Adrenal gland (tissue), 12 donors: ENCODE data around the gene CDH2. TPM values are rescaled to one million over a fixed set of nuclear protein-coding genes. Genes with fewer than 3 reads are reported as not detected.

Experiments
- DNase-seq, 7 donors: peaks; one replicate each; pipeline ENCODE4 v3.0.0-alpha.2; 2019 to 2020
- H3K27ac ChIP-seq, 5 donors: fragments of 200-600 bp; sonication (generic) in 4 of 5; 1 replicate in 3 of 5; 2 replicates in 2 of 5; pipeline versions ENCODE4 v1.5.1 to v1.8.0; 2016 to 2020; ENCODE audit warnings: mild to moderate bottlenecking in 1 of 5
- H3K27me3 ChIP-seq: fragments of 200-600 bp; 2 replicates; pipeline ENCODE4 v1.8.0; 2021
- H3K36me3 ChIP-seq, 2 donors: fragments of 200-600 bp; replicated peaks in 1 of 2; 1 replicate in 1 of 2; 2 replicates in 1 of 2; pipeline versions ENCODE4 v1.5.1 to v1.8.0; 2018 to 2022
- H3K4me1 ChIP-seq, 2 donors: fragments of 200-600 bp; replicated peaks in 1 of 2; 1 replicate in 1 of 2; 2 replicates in 1 of 2; pipeline versions ENCODE4 v1.5.1 to v1.8.0; 2018 to 2021
- H3K4me3 ChIP-seq, 4 donors: fragments of 200-600 bp; sonication (generic) in 3 of 4; one replicate each; pipeline ENCODE4 v1.5.1; 2016 to 2018
- H3K9me3 ChIP-seq, 3 donors: fragments of 200-600 bp; sonication (generic) in 1 of 3; replicated peaks in 1 of 3; 1 replicate in 2 of 3; 2 replicates in 1 of 3; pipeline versions ENCODE4 v1.5.1 to v1.8.0; 2016 to 2021
- POLR2A ChIP-seq, 2 donors: fragments of 450-650 bp; IDR thresholded peaks; one replicate each; pipeline ENCODE4 v1.6.1; 2017; ENCODE audit warnings: antibody characterized with exemption in 2 of 2, mild to moderate bottlenecking in 2 of 2, moderate library complexity in 1 of 2
- WGBS, 4 donors: extraction: QIAGEN DNeasy Blood & Tissue Kit in 2 of 4; methylation state at CpG; one replicate each; pipeline versions ENCODE4 v1.1.5 to v1.1.7; 2013 to 2017; 5-methylcytosine and 5-hydroxymethylcytosine counted together
- intact Hi-C, 2 donors: fragments of 100-400 bp; cut with DNase I; formaldehyde crosslinking; loops; one replicate each; pipeline versions ENCODE4 v1.14.1 to v1.15.0; 2022 to 2023
- polyA plus RNA-seq, 3 donors: library from polyadenylated mRNA; stranded (reverse); fragments of 200-250 nt in 2 of 3; fragments of 350-450 nt in 1 of 3; fragmentation: Illumina TruSeq in 1 of 3; extraction: RNeasy Lipid Tissue Mini Kit (QIAGEN cat#74804) in 1 of 3; gene quantifications; one replicate each; pipeline ENCODE4 v1.2.3, GENCODE V29; 2013 to 2014
- total RNA-seq, 9 donors: library from RNA; depleted of rRNA in 4 of 9; stranded (reverse); fragments of >200 nt in 4 of 9; fragments of 120-200 nt in 1 of 9; fragmentation: NEBNext Ultra II Directional in 1 of 9; extraction: Animal tissue kit (Norgen Biotek cat#: 25700) in 1 of 9; gene quantifications; one replicate each; pipeline versions ENCODE4 v1.1.0 to v1.2.4, GENCODE V29; 2013 to 2023
- TF ChIP-seq, protein P1 (sequence below), 6 experiments: fragments of 450-650 bp in 4 of 6; fragments of 200-600 bp in 2 of 6; sonication (generic) in 1 of 6; IDR thresholded peaks; 1 replicate in 5 of 6; 2 replicates in 1 of 6; pipeline versions ENCODE4 v1.5.1 to v1.8.0; 2016 to 2021; ENCODE audit warnings: antibody characterized with exemption in 6 of 6, mild to moderate bottlenecking in 2 of 6, moderate library complexity in 1 of 6
- donor health status: healthy with polysubstance abuse.
- donor health status: Bipolar disorder and iron deficiency.
- donor health status: DM: yes; HTN: yes; CAD: no.
- donor health status: DM: no; HTN: no; CAD: no.
- donor health status: DM: no; HTN: no; CAD: no.
- donor health status: DM: yes; HTN: yes; CAD: no.

The CDH2 gene
- total and polyA plus RNA-seq, 12 donors = 13.9 to 305 (median 129) TPM

DNA sequence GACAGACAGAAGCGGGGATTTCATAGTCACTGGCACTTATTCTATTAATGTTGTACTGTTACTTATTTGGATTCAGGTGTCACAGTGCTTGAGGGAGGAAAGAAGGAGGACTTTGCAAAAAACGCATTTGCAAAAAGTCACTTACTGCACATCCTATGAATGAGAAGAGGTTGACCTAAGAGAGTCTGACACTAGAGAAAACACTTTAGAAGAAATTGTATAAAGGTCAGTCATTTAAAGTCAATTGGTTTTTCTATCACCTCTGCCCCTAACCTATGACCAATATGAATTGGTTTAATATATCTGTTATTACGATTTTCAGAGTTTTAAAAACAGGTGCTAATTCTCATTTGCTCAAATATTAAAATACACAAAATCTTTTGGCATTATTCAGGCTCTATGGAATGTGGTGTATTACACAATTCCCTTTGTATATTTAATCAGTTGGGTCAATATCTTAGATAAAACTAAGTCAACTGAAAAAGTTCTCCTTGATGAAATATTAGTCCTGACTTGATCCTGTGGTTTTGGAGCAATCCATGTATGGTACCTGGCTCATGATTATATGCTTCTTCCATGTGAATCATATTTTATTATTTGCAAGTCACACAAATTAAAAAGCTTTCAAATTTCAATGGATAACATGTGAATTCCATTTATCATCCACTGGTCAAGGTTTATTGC lies 157.4 kb downstream of the CDH2 start:
- Histone ChIP-seq H3K27me3 (no peaks in the 10 kb centered on the region), H3K27ac (no peak overlapping the region), H3K36me3 (no peaks in the 10 kb centered on the region), H3K4me1 (no peaks in the 10 kb centered on the region), H3K9me3 (no peaks in the 10 kb centered on the region), H3K4me3 (no peak overlapping the region)
- no peak for TF ChIP-seq POLR2A (IDR thresholded peaks at IDR 0.05)
- TF ChIP-seq, protein P1, sequence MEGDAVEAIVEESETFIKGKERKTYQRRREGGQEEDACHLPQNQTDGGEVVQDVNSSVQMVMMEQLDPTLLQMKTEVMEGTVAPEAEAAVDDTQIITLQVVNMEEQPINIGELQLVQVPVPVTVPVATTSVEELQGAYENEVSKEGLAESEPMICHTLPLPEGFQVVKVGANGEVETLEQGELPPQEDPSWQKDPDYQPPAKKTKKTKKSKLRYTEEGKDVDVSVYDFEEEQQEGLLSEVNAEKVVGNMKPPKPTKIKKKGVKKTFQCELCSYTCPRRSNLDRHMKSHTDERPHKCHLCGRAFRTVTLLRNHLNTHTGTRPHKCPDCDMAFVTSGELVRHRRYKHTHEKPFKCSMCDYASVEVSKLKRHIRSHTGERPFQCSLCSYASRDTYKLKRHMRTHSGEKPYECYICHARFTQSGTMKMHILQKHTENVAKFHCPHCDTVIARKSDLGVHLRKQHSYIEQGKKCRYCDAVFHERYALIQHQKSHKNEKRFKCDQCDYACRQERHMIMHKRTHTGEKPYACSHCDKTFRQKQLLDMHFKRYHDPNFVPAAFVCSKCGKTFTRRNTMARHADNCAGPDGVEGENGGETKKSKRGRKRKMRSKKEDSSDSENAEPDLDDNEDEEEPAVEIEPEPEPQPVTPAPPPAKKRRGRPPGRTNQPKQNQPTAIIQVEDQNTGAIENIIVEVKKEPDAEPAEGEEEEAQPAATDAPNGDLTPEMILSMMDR (IDR thresholded peaks at IDR 0.05) = no peak
- WGBS, 4 donors = 66 to 73% (median 71%) methylated on average over 3 of the region's 3 CpGs
- DNase-seq = no peak
- intact Hi-C loops = no loop called here

DNA sequence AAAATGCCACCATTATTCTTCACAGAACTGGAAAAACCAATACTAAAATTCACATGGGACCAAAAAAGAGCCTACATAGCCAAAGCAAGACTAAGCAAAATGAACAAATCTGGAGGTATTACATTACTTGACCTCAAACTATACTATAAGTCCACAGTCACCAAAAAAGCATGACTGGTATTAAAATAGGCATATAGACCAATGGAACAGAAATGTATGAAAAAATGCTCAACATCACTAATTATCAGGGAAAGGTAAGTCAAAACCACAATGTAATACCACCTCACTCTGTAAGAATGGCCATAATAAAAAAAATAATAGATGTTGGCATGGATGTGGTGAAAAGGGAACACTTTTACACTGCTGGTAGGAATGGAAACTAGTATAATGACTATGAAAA lies 158.6 kb downstream of the CDH2 start:
- no peaks in the 10 kb centered on the region for H3K36me3 ChIP-seq
- intact Hi-C loops = no loop called here
- no peak for DNase-seq
- no peak overlapping the region for H3K4me3 ChIP-seq
- H3K9me3 ChIP-seq = no peaks in the 10 kb centered on the region
- no peaks in the 10 kb centered on the region for H3K4me1 ChIP-seq
- no peak for TF ChIP-seq POLR2A (IDR thresholded peaks at IDR 0.05)
- TF ChIP-seq, protein P1 (IDR thresholded peaks at IDR 0.05) = no peak
- no peaks in the 10 kb centered on the region for H3K27me3 ChIP-seq
- H3K27ac ChIP-seq = no peak overlapping the region

DNA sequence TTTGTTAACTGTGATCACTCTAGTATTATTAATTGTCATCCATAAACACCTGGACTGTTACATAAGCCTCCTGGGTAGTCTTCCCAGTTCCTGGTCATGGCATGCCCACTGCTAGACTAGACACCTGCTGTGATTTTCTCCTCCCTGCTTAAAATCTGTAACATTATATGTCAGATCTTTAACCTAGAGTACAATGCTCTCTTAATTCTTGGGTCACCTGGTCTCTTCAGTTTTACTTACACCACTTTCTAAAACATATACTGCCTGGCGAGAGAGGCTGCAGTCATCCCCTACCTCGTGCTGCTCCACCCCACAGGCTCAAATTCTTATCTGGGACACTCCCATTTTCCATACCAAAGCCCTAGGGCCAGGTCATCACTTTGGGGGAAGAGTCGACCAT lies 161.3 kb downstream of the CDH2 start:
- Histone ChIP-seq H3K4me3 (no peak overlapping the region), H3K27ac (no peak overlapping the region), H3K36me3 (peaks cover 0 to 4% of the 10 kb centered on the region in 2 donors), H3K27me3 (no peaks in the 10 kb centered on the region), H3K4me1 (no peaks in the 10 kb centered on the region), H3K9me3 (no peaks in the 10 kb centered on the region)
- DNase-seq = no peak
- 77 to 86% (median 81%) methylated on average over 3 of the region's 3 CpGs for WGBS, 4 donors
- intact Hi-C loops = no loop called here
- TF ChIP-seq, protein P1 (IDR thresholded peaks at IDR 0.05) = no peak

DNA sequence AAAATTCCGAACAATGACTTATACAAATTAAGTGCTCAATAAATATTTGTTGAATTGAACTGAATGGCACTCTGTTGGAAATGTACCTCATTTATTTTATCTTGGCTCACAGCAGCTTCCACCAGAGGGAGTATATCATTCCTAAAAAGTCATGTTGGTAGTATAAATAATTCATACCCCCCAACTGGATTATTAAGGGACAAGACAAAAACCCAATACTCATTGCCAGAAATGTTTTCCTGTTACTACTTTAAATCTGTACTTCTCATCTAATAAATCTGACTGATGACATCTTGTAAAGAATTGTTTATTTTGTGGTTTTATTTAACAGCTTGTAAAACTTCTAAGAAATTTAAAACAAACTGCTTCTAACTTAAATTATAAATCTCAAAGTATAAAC lies 163.9 kb downstream of the CDH2 start:
- H3K27me3 ChIP-seq = no peaks in the 10 kb centered on the region
- no peak for DNase-seq
- H3K4me3 ChIP-seq = no peak overlapping the region
- H3K27ac ChIP-seq = no peak overlapping the region
- TF ChIP-seq, protein P1 (IDR thresholded peaks at IDR 0.05) = peak; percentile 14 to 55 (median 40)
- no peak for TF ChIP-seq POLR2A (IDR thresholded peaks at IDR 0.05)
- no peaks in the 10 kb centered on the region for H3K9me3 ChIP-seq
- H3K4me1 ChIP-seq = no peaks in the 10 kb centered on the region
- intact Hi-C loops = no loop called here
- H3K36me3 ChIP-seq = peaks cover 0 to 4% of the 10 kb centered on the region in 2 donors
- WGBS, 4 donors = 64 to 81% (median 71%) methylated on average over 1 of the region's 1 CpG
